ENCODE data around the gene APLF. TPM values are rescaled to one million over a fixed set of nuclear protein-coding genes. Genes with fewer than 3 reads are reported as not detected.
"Not testable (repeated sequence)": the region's sequence is repeated elsewhere in the genome, so short reads cannot be mapped to it uniquely, and the experiment has no call there.

APLF gene
- total and polyA plus RNA-seq, 9 donors = 1.0 to 14.1 (median 9.3) TPM

DNA sequence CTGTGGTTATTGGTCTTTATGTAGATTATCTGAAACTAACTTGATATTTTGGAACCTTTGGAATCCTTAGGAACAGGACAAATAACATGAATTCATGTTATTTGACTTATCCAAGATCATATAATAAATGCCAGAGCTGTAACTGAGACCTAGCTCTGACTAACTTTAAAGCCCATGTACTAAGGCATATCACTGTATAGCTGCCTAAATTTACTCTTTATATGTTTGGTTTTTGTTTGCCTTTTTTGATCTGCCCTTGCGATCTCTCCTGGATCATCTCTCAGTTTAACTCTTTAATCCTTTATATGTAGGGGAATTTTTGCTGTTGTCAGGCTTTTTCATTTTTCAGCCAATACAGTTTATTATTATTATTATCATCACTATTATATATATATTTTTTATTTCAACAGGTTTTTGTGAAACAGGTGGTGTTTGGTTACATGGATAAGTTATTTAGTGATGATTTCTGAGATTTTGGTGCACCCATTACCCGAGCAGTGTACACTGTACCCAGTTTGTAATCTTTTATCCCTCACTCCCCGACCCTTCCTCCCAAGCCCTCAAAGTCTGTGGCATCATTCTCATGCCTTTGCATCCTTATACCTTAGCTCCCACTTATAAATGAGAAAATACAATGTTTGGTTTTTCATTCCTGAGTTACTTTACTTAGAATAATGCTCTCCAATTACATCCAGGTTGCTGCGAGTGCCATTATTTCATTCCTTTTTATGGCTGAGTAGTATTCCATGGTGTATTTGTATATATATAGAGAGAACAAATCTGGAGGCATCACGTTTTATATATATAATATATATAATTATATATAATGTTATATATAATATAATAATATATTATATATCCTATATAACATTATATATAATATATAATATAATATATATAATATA is 48.9 kb downstream of the APLF start:
- Histone ChIP-seq H3K4me3 (no peak overlapping the region), H3K4me1 (ENCODE audit: insufficient read depth) (no peaks in the 10 kb centered on the region), H3K9me3 (no peaks in the 10 kb centered on the region), H3K27me3 (no peaks in the 10 kb centered on the region), H3K27ac (no peak overlapping the region), H3K36me3 (no peaks in the 10 kb centered on the region)
- TF ChIP-seq POLR2A (IDR thresholded peaks at IDR 0.05) (no peak), EP300 (IDR thresholded peaks at IDR 0.05) (no peak)
- TF ChIP-seq, protein P1, sequence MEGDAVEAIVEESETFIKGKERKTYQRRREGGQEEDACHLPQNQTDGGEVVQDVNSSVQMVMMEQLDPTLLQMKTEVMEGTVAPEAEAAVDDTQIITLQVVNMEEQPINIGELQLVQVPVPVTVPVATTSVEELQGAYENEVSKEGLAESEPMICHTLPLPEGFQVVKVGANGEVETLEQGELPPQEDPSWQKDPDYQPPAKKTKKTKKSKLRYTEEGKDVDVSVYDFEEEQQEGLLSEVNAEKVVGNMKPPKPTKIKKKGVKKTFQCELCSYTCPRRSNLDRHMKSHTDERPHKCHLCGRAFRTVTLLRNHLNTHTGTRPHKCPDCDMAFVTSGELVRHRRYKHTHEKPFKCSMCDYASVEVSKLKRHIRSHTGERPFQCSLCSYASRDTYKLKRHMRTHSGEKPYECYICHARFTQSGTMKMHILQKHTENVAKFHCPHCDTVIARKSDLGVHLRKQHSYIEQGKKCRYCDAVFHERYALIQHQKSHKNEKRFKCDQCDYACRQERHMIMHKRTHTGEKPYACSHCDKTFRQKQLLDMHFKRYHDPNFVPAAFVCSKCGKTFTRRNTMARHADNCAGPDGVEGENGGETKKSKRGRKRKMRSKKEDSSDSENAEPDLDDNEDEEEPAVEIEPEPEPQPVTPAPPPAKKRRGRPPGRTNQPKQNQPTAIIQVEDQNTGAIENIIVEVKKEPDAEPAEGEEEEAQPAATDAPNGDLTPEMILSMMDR (IDR thresholded peaks at IDR 0.05) = no peak
- no peak for DNase-seq
- WGBS, 3 donors = 85 to 94% (median 91%) methylated on average over 5 of the region's 5 CpGs
- intact Hi-C loops (cut with DNase I) = no loop called here

DNA sequence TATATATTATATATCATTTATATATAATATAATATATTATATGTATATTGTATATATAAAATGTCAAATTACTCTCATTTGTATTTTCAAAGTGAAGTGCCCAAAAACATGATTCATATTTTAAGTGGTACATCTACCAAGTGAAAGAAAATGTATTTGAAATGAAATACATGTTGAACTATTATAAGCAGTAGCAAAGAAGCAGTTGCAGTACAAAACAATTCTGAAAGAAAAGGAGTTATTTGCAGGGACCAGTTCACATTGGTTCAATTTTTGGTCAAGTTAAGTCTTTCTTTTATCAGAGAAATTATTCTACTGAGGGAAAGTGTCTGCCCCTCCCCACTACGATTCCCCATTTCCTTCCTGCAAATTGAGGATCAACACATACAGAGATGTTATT is 51.9 kb downstream of the APLF start:
- Histone ChIP-seq H3K27me3 (no peaks in the 10 kb centered on the region), H3K9me3 (no peaks in the 10 kb centered on the region), H3K4me1 (ENCODE audit: insufficient read depth) (no peaks in the 10 kb centered on the region), H3K36me3 (no peaks in the 10 kb centered on the region), H3K4me3 (no peak overlapping the region), H3K27ac (no peak overlapping the region)
- TF ChIP-seq POLR2A (IDR thresholded peaks at IDR 0.05) (no peak), EP300 (IDR thresholded peaks at IDR 0.05) (no peak)
- TF ChIP-seq, protein P1 (IDR thresholded peaks at IDR 0.05) = no peak
- DNase-seq = no peak
- 87 to 96% (median 95%) methylated on average over 1 of the region's 1 CpG for WGBS, 3 donors
- intact Hi-C loops (cut with DNase I) = no loop called here

DNA sequence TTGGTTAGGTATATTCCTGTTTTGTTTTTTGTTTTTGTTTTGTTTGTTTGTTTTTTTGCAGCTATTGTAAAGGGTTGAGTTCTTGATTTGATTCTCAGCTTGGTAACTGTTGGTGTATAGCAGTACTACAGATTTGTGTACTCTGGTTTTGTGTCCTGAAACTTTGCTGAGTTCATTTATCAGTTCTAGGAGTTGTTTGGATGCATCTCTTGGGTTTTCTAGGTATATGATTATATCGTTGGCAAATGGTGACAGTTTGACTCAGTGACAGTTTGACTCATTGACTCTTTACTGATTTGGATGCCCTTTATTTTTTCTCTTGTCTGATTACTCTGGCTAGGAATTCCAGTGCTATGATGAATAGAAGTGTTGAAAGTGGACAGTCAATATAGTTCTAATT is 53.7 kb downstream of the APLF start:
- Histone ChIP-seq H3K27ac (no peak overlapping the region), H3K36me3 (no peaks in the 10 kb centered on the region), H3K4me3 (no peak overlapping the region), H3K27me3 (no peaks in the 10 kb centered on the region), H3K9me3 (no peaks in the 10 kb centered on the region), H3K4me1 (ENCODE audit: insufficient read depth) (no peaks in the 10 kb centered on the region)
- intact Hi-C loops (cut with DNase I) = no loop called here
- DNase-seq = no peak
- TF ChIP-seq, protein P1 (IDR thresholded peaks at IDR 0.05) = no peak
- TF ChIP-seq POLR2A (IDR thresholded peaks at IDR 0.05) (no peak), EP300 (IDR thresholded peaks at IDR 0.05) (no peak)
- WGBS, 3 donors = 89 to 92% (median 89%) methylated on average over 1 of the region's 1 CpG

DNA sequence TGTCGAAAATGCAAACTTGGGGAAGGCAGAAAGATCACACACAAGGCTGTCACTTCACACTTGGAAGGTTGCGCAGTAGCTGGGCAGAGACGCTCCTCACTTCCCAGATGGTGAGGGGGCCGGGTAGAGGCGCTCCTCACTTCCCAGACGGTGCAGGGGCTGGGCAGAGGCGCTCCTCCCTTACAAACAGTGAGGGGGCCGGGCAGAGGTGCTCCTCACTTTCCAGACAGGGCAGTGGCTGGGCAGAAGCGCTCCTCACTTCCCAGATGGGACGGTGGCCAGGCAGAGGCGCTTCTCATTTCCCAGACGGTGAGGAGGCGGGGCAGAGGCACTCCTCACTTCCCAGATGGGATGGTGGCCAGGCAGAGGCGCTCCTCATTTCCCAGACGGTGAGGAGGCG is 59.6 kb downstream of the APLF start:
- H3K4me3 ChIP-seq; H3K27ac ChIP-seq; H3K27me3 ChIP-seq; H3K36me3 ChIP-seq; H3K9me3 ChIP-seq; DNase-seq; H3K4me1 ChIP-seq (ENCODE audit: insufficient read depth); intact Hi-C loops (cut with DNase I): not testable (repeated sequence)
- 89 to 95% (median 95%) methylated on average over 15 to 16 of the region's 16 CpGs for WGBS, 3 donors

DNA sequence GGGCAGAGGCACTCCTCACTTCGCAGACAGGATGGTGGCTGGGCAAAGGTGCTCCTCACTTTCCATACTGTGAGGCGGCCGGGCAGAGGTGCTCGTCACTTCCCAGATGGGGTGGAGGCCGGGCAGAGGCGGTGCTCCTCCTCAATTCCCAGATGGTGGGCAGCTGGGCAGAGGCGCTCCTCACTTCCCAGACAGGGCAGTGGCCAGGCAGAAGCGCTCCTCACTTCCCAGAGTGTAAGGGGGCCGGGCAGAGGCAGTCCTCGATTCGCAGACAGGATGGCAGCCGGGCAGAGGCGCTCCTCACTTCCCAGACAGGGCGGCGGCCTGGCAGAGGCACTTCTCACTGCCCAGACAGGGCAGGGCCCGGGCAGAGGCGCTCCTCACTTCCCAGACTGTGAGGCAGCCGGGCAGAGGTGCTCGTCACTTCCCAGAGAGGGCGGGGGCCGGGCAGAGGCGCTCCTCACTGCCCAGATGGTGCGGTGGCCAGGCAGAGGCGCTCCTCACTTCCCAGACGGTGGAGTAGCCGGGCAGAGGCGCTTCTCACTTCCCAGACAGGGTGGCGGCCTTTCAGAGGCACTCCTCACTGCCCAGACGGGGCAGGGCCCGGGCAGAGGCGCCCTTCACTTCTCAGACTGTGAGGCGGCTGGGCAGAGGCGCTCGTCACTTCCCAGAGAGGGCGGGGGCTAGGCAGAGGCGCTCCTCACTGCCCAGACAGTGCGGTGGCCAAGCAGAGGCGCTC is 60.1 kb downstream of the APLF start:
- DNase-seq; H3K27me3 ChIP-seq; H3K9me3 ChIP-seq; H3K27ac ChIP-seq; H3K36me3 ChIP-seq; H3K4me1 ChIP-seq (ENCODE audit: insufficient read depth); H3K4me3 ChIP-seq; intact Hi-C loops (cut with DNase I): not testable (repeated sequence)
- 92 to 98% (median 95%) methylated on average over 33 to 38 of the region's 38 CpGs for WGBS, 3 donors

DNA sequence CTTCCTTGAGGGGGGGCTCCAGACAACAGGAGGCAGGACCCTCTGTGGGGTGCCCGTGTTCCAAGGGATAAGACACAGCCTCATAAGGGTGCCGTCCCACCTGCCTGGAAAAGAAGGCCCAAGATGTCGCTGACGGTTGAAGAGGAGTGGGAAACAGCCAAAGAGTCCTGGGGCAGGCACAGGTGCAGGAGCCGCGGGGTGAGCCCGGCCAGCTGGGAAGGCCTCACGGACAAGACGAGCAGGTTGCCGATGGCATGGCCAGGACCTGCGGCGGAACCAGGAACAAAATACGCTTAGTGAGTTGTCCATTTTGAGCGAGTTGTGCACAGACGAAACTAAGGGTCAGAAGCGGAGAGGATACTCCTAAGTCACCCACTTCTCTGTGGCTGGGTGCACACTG is 61.8 kb downstream of the APLF start:
- H3K36me3 ChIP-seq; intact Hi-C loops (cut with DNase I); H3K4me3 ChIP-seq; DNase-seq; H3K27me3 ChIP-seq; H3K9me3 ChIP-seq; H3K27ac ChIP-seq; H3K4me1 ChIP-seq (ENCODE audit: insufficient read depth): not testable (repeated sequence)
- 98 to 100% (median 98%) methylated on average over 16 of the region's 16 CpGs for WGBS, 3 donors

DNA sequence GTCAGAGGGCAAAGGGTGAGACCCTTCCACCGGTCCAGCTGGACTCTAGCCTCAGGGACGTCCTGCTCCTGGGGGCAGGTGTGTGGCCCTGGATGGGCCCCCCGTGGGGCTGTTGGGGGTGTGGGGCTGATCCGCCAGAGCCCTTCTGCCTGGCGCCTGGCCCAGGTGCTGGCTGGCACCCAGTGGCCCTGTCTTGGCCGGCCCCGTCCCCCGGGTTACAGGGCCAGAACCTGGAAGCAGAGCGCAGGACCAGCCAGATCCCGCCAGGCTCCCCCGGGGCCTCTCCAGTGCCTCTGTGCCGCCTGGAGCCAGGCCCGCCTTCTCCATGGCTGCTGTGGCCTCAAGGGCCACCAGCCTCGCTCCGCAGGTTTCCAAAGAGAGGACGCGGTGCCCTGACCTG is 62.3 kb downstream of the APLF start:
- H3K36me3 ChIP-seq; DNase-seq; H3K4me3 ChIP-seq; H3K27ac ChIP-seq; H3K27me3 ChIP-seq; H3K4me1 ChIP-seq (ENCODE audit: insufficient read depth); H3K9me3 ChIP-seq; intact Hi-C loops (cut with DNase I): not testable (repeated sequence)
- WGBS, 3 donors = 91 to 98% (median 96%) methylated on average over 8 to 17 of the region's 17 CpGs

Data from ovary (tissue), 9 donors.